ENCODE data around the gene CLDN9. TPM values are rescaled to one million over a fixed set of nuclear protein-coding genes. Genes with fewer than 3 reads are reported as not detected.

Gene CLDN9
- total RNA-seq, 4 donors from 2014 or later: 0.32 to 0.39 TPM; not detected in 2

- Histone ChIP-seq H3K4me1 (peaks cover 0 to 46% (median 8%) of the 10 kb centered on the region in 3 donors), H3K4me3 (peak overlapping the region in 1 of 2 donors; percentile 82), H3K27ac (peak overlapping the region in 2 of 4 donors; percentile 91 to 92), H3K9me3 (no peaks in the 10 kb centered on the region), H3K27me3 (peaks cover 38% of the 10 kb centered on the region), H3K36me3 (no peaks in the 10 kb centered on the region)
- 42 to 56% methylated on average over 10 to 18 of the region's 33 CpGs for WGBS, 2 donors (ENCODE audit: low coverage in 1 of 2)
- ATAC-seq: no peak
- TF ChIP-seq CTCF (IDR thresholded peaks at IDR 0.05): no peak
- no peak for TF ChIP-seq EP300 (IDR thresholded peaks at IDR 0.05)
- no peak for TF ChIP-seq POLR2AphosphoS5 (IDR thresholded peaks at IDR 0.05)
- no peak for TF ChIP-seq POLR2A (IDR thresholded peaks at IDR 0.05)
Observed at GRCh38 chr16:2981177-2981898, 31.4 kb upstream of the CLDN9 start.

- H3K4me3 ChIP-seq: no peak overlapping the region
- no peak for TF ChIP-seq POLR2A (IDR thresholded peaks at IDR 0.05)
- TF ChIP-seq CTCF (IDR thresholded peaks at IDR 0.05): no peak
- TF ChIP-seq POLR2AphosphoS5 (IDR thresholded peaks at IDR 0.05): no peak
- TF ChIP-seq EP300 (IDR thresholded peaks at IDR 0.05): no peak
- no CpG with 5 or more reads among the region's 4 CpGs for WGBS, 2 donors (ENCODE audit: low coverage in 1 of 2)
- peaks cover 35% of the 10 kb centered on the region for H3K27me3 ChIP-seq
- no peaks in the 10 kb centered on the region for H3K9me3 ChIP-seq
- no peak for ATAC-seq
- H3K36me3 ChIP-seq: no peaks in the 10 kb centered on the region
- H3K27ac ChIP-seq: no peak overlapping the region
- H3K4me1 ChIP-seq: peaks cover 0 to 46% (median 8%) of the 10 kb centered on the region in 3 donors
Observed at GRCh38 chr16:2981899-2982250, 30.8 kb upstream of the CLDN9 start.

GRCh38 chr16:2982402-2982801, 30.3 kb upstream of the CLDN9 start:
- H3K4me1 ChIP-seq: peaks cover 0 to 46% (median 8%) of the 10 kb centered on the region in 3 donors
- H3K27me3 ChIP-seq: peaks cover 36% of the 10 kb centered on the region
- no peak overlapping the region for H3K27ac ChIP-seq
- 70 to 83% methylated on average over 5 of the region's 5 CpGs for WGBS, 2 donors (ENCODE audit: low coverage in 1 of 2)
- no peak for TF ChIP-seq CTCF (IDR thresholded peaks at IDR 0.05)
- TF ChIP-seq POLR2AphosphoS5 (IDR thresholded peaks at IDR 0.05): no peak
- no peak for TF ChIP-seq EP300 (IDR thresholded peaks at IDR 0.05)
- no peak for TF ChIP-seq POLR2A (IDR thresholded peaks at IDR 0.05)
- no peaks in the 10 kb centered on the region for H3K9me3 ChIP-seq
- H3K36me3 ChIP-seq: no peaks in the 10 kb centered on the region
- no peak for ATAC-seq
- H3K4me3 ChIP-seq: no peak overlapping the region

GRCh38 chr16:2983706-2984136, 29.0 kb upstream of the CLDN9 start:
- peak; percentile 78 for ATAC-seq
- no peak for TF ChIP-seq EP300 (IDR thresholded peaks at IDR 0.05)
- TF ChIP-seq CTCF (IDR thresholded peaks at IDR 0.05): peak in 3 of 4 experiments; percentile 89 to 98 (median 90)
- TF ChIP-seq POLR2A (IDR thresholded peaks at IDR 0.05): no peak
- no peak for TF ChIP-seq POLR2AphosphoS5 (IDR thresholded peaks at IDR 0.05)
- Histone ChIP-seq H3K4me1 (peaks cover 0 to 46% (median 8%) of the 10 kb centered on the region in 3 donors), H3K36me3 (no peaks in the 10 kb centered on the region), H3K4me3 (peak overlapping the region in 1 of 2 donors; percentile 18), H3K27me3 (peaks cover 36% of the 10 kb centered on the region), H3K27ac (peak overlapping the region in 2 of 4 donors; percentile 46 to 52), H3K9me3 (no peaks in the 10 kb centered on the region)
- 0 to 23% methylated on average over 3 to 18 of the region's 42 CpGs for WGBS, 2 donors (ENCODE audit: low coverage in 1 of 2)

GRCh38 chr16:2985462-2985861, 27.3 kb upstream of the CLDN9 start:
- 21 to 60% methylated on average over 7 to 8 of the region's 9 CpGs for WGBS, 2 donors (ENCODE audit: low coverage in 1 of 2)
- H3K9me3 ChIP-seq: no peaks in the 10 kb centered on the region
- peaks cover 0 to 36% (median 3%) of the 10 kb centered on the region in 3 donors for H3K4me1 ChIP-seq
- H3K36me3 ChIP-seq: no peaks in the 10 kb centered on the region
- no peak for ATAC-seq
- peaks cover 38% of the 10 kb centered on the region for H3K27me3 ChIP-seq
- no peak overlapping the region for H3K27ac ChIP-seq
- TF ChIP-seq EP300 (IDR thresholded peaks at IDR 0.05): no peak
- TF ChIP-seq CTCF (IDR thresholded peaks at IDR 0.05): no peak
- no peak for TF ChIP-seq POLR2AphosphoS5 (IDR thresholded peaks at IDR 0.05)
- TF ChIP-seq POLR2A (IDR thresholded peaks at IDR 0.05): no peak
- H3K4me3 ChIP-seq: no peak overlapping the region

Measured in gastroesophageal sphincter (tissue), 4 donors.